Neural progenitor cell (in vitro differentiated cells): ENCODE data around the gene DEDD. TPM values are rescaled to one million over a fixed set of nuclear protein-coding genes. Genes with fewer than 3 reads are reported as not detected.
A peak's percentile ranks its signal among the peaks of the same experiment; 100 is the strongest.

Experiments used
- DNase-seq: peaks from one replicate; pipeline ENCODE4 v3.0.0-alpha.2; 2016; ENCODE audit warnings: low spot score
- H2AFZ ChIP-seq: fragments of 200-600 bp; sonication (generic); replicated peaks from 2 replicates; pipeline ENCODE4 v1.6.1; 2016; ENCODE audit warnings: antibody characterized with exemption
- H3F3A ChIP-seq: fragments of 200-600 bp; sonication (generic); 2 replicates; pipeline ENCODE4 v1.6.1; 2016; ENCODE audit warnings: antibody characterized with exemption, low read depth
- H3K27ac ChIP-seq: fragments of 200-600 bp; sonication (generic); 2 replicates; pipeline ENCODE4 v1.5.1; 2016; ENCODE audit warnings: mild to moderate bottlenecking
- H3K27me3 ChIP-seq: fragments of 200-600 bp; sonication (generic); 2 replicates; pipeline ENCODE4 v1.6.1; 2016; ENCODE audit warnings: mild to moderate bottlenecking, moderate library complexity
- H3K36me3 ChIP-seq: fragments of 200-600 bp; sonication (generic); 2 replicates; pipeline ENCODE4 v1.5.1; 2016
- H3K4me1 ChIP-seq: fragments of 200-600 bp; sonication (generic); 2 replicates; pipeline ENCODE4 v1.6.1; 2016; ENCODE audit warnings: mixed run types
- H3K4me2 ChIP-seq: fragments of 200-600 bp; sonication (generic); 2 replicates; pipeline ENCODE4 v1.6.1; 2016
- H3K4me3 ChIP-seq: fragments of 200-600 bp; sonication (generic); 2 replicates; pipeline ENCODE4 v1.5.1; 2016
- H3K79me2 ChIP-seq: fragments of 200-600 bp; sonication (generic); 2 replicates; pipeline ENCODE4 v1.6.1; 2016; ENCODE audit warnings: low read depth
- H3K9ac ChIP-seq: fragments of 200-600 bp; sonication (generic); 2 replicates; pipeline ENCODE4 v1.6.1; 2016
- H3K9me3 ChIP-seq: fragments of 200-600 bp; sonication (generic); 2 replicates; pipeline ENCODE4 v1.5.1; 2016; ENCODE audit warnings: low read depth
- H4K20me1 ChIP-seq: fragments of 200-600 bp; sonication (generic); 2 replicates; pipeline ENCODE4 v1.6.1; 2016; ENCODE audit warnings: low read depth
- H3K27ac Mint-ChIP-seq: 3 replicates; pipeline ENCODE4 v1.8.0; 2021; ENCODE audit warnings: mixed read lengths
- H3K27me3 Mint-ChIP-seq: 2 replicates; pipeline ENCODE4 v1.8.0; 2022; ENCODE audit warnings: low read depth, mild to moderate bottlenecking, inconsistent platforms, moderate library complexity, mixed read lengths; ENCODE audit not compliant: insufficient read depth
- H3K36me3 Mint-ChIP-seq: 3 replicates; pipeline ENCODE4 v1.8.0; 2021; ENCODE audit warnings: mixed read lengths
- H3K4me1 Mint-ChIP-seq: 3 replicates; pipeline ENCODE4 v1.8.0; 2021; ENCODE audit warnings: mixed read lengths
- H3K4me3 Mint-ChIP-seq: 3 replicates; pipeline ENCODE4 v1.8.0; 2021; ENCODE audit warnings: mild to moderate bottlenecking, moderate library complexity, mixed read lengths
- H3K9me3 Mint-ChIP-seq: 3 replicates; pipeline ENCODE4 v1.8.0; 2020; ENCODE audit warnings: mixed read lengths
- EZH2 ChIP-seq: fragments of 200-600 bp; sonication (generic); IDR thresholded peaks from 2 replicates; pipeline ENCODE4 v1.6.1; 2017; ENCODE audit warnings: antibody characterized with exemption, mild to moderate bottlenecking, moderate library complexity
- EZH2phosphoT487 ChIP-seq: fragments of 200-600 bp; sonication (generic); IDR thresholded peaks from 2 replicates; pipeline ENCODE4 v1.6.1; 2017; ENCODE audit warnings: antibody characterized with exemption
- total RNA-seq: library from RNA; depleted of rRNA; stranded (reverse); fragments of >200 nt; gene quantifications from 2 replicates; pipeline ENCODE4 v1.2.3, GENCODE V29; 2015; ENCODE audit warnings: low replicate concordance
- TF ChIP-seq, protein P1 (sequence below): fragments of 200-600 bp; sonication (generic); IDR thresholded peaks from 2 replicates; pipeline ENCODE4 v1.5.1; 2017; ENCODE audit warnings: antibody characterized with exemption, mild to moderate bottlenecking

The DEDD gene
- total RNA-seq, 1 donor from 2014 or later = 29.7 TPM

GRCh38 chr1:161081519-161081918 is 50.9 kb downstream of the DEDD start:
- H3K4me2 ChIP-seq = no peak overlapping the region
- Mint-ChIP-seq H3K27ac (no peak overlapping the region), H3K27me3 (peaks cover 14% of the 10 kb centered on the region), H3K4me1 (peaks cover 21% of the 10 kb centered on the region), H3K36me3 (no peaks in the 10 kb centered on the region), H3K4me3 (no peak overlapping the region), H3K9me3 (peaks cover 3% of the 10 kb centered on the region)
- no peak overlapping the region for H3K9ac ChIP-seq
- H2AFZ ChIP-seq = no peak overlapping the region
- no peak for DNase-seq
- TF ChIP-seq, protein P1, sequence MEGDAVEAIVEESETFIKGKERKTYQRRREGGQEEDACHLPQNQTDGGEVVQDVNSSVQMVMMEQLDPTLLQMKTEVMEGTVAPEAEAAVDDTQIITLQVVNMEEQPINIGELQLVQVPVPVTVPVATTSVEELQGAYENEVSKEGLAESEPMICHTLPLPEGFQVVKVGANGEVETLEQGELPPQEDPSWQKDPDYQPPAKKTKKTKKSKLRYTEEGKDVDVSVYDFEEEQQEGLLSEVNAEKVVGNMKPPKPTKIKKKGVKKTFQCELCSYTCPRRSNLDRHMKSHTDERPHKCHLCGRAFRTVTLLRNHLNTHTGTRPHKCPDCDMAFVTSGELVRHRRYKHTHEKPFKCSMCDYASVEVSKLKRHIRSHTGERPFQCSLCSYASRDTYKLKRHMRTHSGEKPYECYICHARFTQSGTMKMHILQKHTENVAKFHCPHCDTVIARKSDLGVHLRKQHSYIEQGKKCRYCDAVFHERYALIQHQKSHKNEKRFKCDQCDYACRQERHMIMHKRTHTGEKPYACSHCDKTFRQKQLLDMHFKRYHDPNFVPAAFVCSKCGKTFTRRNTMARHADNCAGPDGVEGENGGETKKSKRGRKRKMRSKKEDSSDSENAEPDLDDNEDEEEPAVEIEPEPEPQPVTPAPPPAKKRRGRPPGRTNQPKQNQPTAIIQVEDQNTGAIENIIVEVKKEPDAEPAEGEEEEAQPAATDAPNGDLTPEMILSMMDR = no peak
- TF ChIP-seq EZH2 (no peak), EZH2phosphoT487 (no peak)
- H3K4me3 ChIP-seq = no peak overlapping the region
- H3K27me3 ChIP-seq = no peaks in the 10 kb centered on the region
- H3K9me3 ChIP-seq = no peaks in the 10 kb centered on the region
- H4K20me1 ChIP-seq = no peaks in the 10 kb centered on the region
- H3F3A ChIP-seq = no peaks in the 10 kb centered on the region
- no peaks in the 10 kb centered on the region for H3K36me3 ChIP-seq
- peaks cover 11% of the 10 kb centered on the region for H3K4me1 ChIP-seq
- no peak overlapping the region for H3K27ac ChIP-seq
- no peaks in the 10 kb centered on the region for H3K79me2 ChIP-seq

DNA sequence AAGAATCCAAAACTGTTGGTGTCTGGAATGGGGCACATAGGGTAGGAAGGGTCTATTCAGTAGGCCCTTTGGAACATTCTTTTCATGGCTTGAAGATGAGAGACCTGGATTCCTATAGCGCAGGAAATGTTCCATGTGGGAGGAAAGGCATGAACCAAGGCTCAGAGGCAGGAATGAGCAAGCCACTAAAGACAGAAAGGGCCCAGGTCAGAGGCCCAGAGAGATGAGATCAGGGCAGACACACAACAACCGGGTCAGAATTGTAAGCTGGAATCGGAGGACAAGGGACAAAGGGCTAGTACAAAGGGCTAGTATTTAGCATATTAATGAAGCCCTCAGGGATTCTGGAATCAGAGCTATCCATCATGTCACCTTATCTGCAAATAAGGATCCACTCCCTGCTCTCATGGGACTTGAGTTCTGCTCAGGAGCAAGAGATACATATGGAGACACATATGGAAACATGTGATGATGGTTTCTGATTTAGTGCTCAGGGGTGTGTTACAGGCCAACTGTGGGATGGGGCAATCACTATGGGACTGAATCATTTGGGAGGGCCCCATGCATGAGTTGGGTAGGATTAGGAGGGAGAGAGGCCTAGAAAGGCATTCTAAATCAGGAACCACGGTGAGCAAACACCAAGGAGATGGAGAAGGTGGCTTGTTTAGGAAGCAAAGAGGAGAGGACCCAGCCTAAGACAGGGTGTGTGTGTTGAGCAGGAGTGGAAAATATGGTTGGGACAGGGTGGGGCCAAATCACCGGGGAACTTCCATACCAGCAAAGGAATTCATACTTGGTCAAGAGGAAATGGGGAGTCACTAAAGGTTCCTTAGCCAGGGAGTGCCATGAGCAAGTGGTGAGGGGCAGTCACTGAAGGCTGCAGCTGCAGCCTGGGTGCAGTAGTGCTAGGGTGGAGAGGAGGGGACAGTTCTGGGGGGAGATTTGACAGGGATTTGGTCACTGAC is 51.7 kb downstream of the DEDD start:
- no peak for DNase-seq
- H4K20me1 ChIP-seq = no peaks in the 10 kb centered on the region
- H3K27ac Mint-ChIP-seq = no peak overlapping the region
- no peaks in the 10 kb centered on the region for H3K79me2 ChIP-seq
- no peak overlapping the region for H3K4me3 ChIP-seq
- no peaks in the 10 kb centered on the region for H3K36me3 ChIP-seq
- TF ChIP-seq EZH2phosphoT487 (no peak), EZH2 (no peak)
- TF ChIP-seq, protein P1 = no peak
- H3K4me1 ChIP-seq = peaks cover 5% of the 10 kb centered on the region
- peaks cover 3% of the 10 kb centered on the region for H3K9me3 Mint-ChIP-seq
- H3K27me3 ChIP-seq = no peaks in the 10 kb centered on the region
- no peaks in the 10 kb centered on the region for H3F3A ChIP-seq
- H3K36me3 Mint-ChIP-seq = no peaks in the 10 kb centered on the region
- peaks cover 14% of the 10 kb centered on the region for H3K27me3 Mint-ChIP-seq
- peaks cover 17% of the 10 kb centered on the region for H3K4me1 Mint-ChIP-seq
- H3K4me2 ChIP-seq = no peak overlapping the region
- peak overlapping the region; percentile 9 for H2AFZ ChIP-seq
- H3K27ac ChIP-seq = no peak overlapping the region
- H3K9me3 ChIP-seq = no peaks in the 10 kb centered on the region
- no peak overlapping the region for H3K4me3 Mint-ChIP-seq
- no peak overlapping the region for H3K9ac ChIP-seq

DNA sequence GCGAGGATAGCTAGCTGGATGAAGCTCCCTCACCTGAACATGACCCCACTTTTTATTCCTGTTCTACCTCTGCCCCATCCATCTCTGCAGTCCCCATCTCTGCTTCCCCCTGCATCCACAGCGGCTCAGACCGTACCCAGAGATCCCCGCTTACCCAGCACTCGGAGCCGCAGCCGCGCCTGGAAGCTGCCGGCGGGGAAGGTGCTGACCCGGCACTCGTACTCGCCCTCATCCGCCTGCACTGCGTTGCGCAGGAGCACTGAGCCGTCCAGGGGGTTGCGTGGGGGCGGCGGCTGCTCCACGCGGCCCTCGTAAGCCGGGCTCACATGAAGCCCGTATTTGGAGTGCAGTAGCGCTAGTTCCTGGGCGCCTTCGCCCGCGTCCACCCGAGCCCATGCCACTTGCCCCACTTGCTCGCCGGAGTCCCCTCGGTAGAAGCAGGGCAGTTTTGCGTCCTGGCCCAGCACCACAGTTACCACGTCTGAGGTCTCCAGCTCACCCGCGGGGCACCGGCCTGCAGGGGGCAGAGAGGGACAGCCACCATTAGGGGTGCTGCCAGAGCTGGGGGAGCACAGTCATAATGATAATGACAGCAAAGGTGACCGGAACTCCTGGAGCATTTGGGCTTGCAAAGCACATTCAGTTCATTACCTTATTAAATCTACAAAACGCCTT is 52.9 kb downstream of the DEDD start:
- Histone ChIP-seq H3K36me3 (no peaks in the 10 kb centered on the region), H3K4me1 (no peaks in the 10 kb centered on the region), H3F3A (no peaks in the 10 kb centered on the region), H3K27ac (no peak overlapping the region), H3K9me3 (no peaks in the 10 kb centered on the region), H3K4me3 (no peak overlapping the region), H3K27me3 (no peaks in the 10 kb centered on the region), H3K79me2 (no peaks in the 10 kb centered on the region), H2AFZ (no peak overlapping the region), H3K4me2 (no peak overlapping the region), H4K20me1 (no peaks in the 10 kb centered on the region), H3K9ac (no peak overlapping the region)
- peaks cover 3% of the 10 kb centered on the region for H3K9me3 Mint-ChIP-seq
- TF ChIP-seq EZH2phosphoT487 (no peak), EZH2 (no peak)
- peaks cover 12% of the 10 kb centered on the region for H3K27me3 Mint-ChIP-seq
- no peak overlapping the region for H3K4me3 Mint-ChIP-seq
- no peaks in the 10 kb centered on the region for H3K36me3 Mint-ChIP-seq
- peaks cover 8% of the 10 kb centered on the region for H3K4me1 Mint-ChIP-seq
- no peak for DNase-seq
- no peak overlapping the region for H3K27ac Mint-ChIP-seq
